H1 (cell line): ENCODE results near the gene AQP2.

Experiments
- ASH2L ChIP-seq: fragments of 200-600, 300-600 bp; sonication (generic); IDR thresholded peaks from one replicate; pipeline ENCODE4 v1.7.1; 2017; ENCODE audit warnings: low read length
- HDAC6 ChIP-seq: IDR thresholded peaks from one replicate; pipeline ENCODE4 v1.7.1; 2012; ENCODE audit warnings: low read depth, mild to moderate bottlenecking, inconsistent platforms, low read length, moderate library complexity
- POLR2A ChIP-seq, 2 experiments: IDR thresholded peaks; 1 replicate in 1 of 2; 2 replicates in 1 of 2; pipeline ENCODE4 v1.6.1; 2011; ENCODE audit warnings: low read depth in 2 of 2, low read length in 2 of 2, mild to moderate bottlenecking in 2 of 2; ENCODE audit errors: control extremely low read depth in 1 of 2
- POLR2AphosphoS5 ChIP-seq: IDR thresholded peaks from 2 replicates; pipeline ENCODE4 v1.6.1; 2011; ENCODE audit warnings: low read depth, low read length
- RAD21 ChIP-seq, 2 experiments: IDR thresholded peaks in 1 of 2; conservative IDR thresholded peaks in 1 of 2; 2 replicates each; pipeline ENCODE4 v1.6.1; 2011; ENCODE audit warnings: low read depth in 2 of 2, low read length in 2 of 2, improper control_type of control experiment in 1 of 2, inconsistent platforms in 1 of 2, mild to moderate bottlenecking in 1 of 2, moderate library complexity in 1 of 2
- SIRT6 ChIP-seq: IDR thresholded peaks from one replicate; pipeline ENCODE4 v1.7.1; 2012; ENCODE audit warnings: low read length, inconsistent platforms
- YY1 ChIP-seq: IDR thresholded peaks from 2 replicates; pipeline ENCODE4 v1.6.1; 2011; ENCODE audit warnings: low read depth, mild to moderate bottlenecking, low read length
- TF ChIP-seq, protein P1 (sequence below), 3 experiments: IDR thresholded peaks; 1 replicate in 2 of 3; 2 replicates in 1 of 3; pipeline versions ENCODE4 v1.5.1 to v1.6.1; 2011; ENCODE audit warnings: low read length in 3 of 3, mild to moderate bottlenecking in 3 of 3, inconsistent platforms in 2 of 3, low read depth in 1 of 3, moderate library complexity in 1 of 3; ENCODE audit not compliant: insufficient read depth in 1 of 3; ENCODE audit errors: control extremely low read depth in 1 of 3
- TF ChIP-seq, protein P2 (sequence below): IDR thresholded peaks from 2 replicates; pipeline ENCODE4 v1.6.1; 2012; ENCODE audit warnings: low read length, inconsistent platforms

DNA sequence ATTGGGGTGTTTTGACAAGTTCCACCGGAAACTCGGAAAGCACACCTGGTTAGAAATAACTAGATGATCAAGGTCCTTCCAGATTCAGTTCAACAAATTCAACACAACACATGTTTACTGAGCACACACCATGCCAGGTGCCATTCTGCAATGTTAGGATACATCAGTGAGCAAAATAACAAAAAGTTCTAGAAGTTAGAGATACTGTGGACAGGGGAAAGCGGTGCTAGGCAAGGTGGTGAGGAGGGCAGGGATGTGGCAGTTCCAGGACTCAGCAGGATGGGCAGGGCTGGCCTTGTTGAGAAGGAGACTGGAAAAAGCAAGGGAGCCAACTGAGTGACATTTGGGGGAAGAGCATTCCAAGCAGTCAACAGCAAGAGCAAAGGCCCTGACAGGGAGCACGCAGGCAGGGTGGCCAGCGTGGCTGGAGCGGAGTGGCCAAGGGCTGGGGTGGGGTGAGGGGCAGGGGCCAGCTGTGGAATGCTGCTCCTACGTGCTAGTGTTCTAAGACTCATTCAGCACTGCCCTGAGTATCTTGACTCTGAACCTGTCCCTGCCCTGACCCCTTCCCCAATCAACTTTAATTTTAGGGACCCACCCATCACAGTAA, 27.4 kb upstream of the AQP2 start:
- TF ChIP-seq, protein P1, sequence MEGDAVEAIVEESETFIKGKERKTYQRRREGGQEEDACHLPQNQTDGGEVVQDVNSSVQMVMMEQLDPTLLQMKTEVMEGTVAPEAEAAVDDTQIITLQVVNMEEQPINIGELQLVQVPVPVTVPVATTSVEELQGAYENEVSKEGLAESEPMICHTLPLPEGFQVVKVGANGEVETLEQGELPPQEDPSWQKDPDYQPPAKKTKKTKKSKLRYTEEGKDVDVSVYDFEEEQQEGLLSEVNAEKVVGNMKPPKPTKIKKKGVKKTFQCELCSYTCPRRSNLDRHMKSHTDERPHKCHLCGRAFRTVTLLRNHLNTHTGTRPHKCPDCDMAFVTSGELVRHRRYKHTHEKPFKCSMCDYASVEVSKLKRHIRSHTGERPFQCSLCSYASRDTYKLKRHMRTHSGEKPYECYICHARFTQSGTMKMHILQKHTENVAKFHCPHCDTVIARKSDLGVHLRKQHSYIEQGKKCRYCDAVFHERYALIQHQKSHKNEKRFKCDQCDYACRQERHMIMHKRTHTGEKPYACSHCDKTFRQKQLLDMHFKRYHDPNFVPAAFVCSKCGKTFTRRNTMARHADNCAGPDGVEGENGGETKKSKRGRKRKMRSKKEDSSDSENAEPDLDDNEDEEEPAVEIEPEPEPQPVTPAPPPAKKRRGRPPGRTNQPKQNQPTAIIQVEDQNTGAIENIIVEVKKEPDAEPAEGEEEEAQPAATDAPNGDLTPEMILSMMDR (IDR thresholded peaks at IDR 0.05; ENCODE audit: control extremely low read depth in 1 of 3, insufficient read depth in 1 of 3, low read depth in 1 of 3, low read length in 3 of 3), result no peak
- TF ChIP-seq RAD21 (IDR thresholded peaks at IDR 0.05 in 1 of 2, conservative IDR thresholded peaks at IDR 0.05 in 1 of 2; ENCODE audit: low read depth in 2 of 2, low read length in 2 of 2) (no peak), HDAC6 (no peak), SIRT6 (no peak), YY1 (no peak), POLR2A (IDR thresholded peaks at IDR 0.05; ENCODE audit: control extremely low read depth in 1 of 2, low read depth in 2 of 2, low read length in 2 of 2) (no peak), ASH2L (no peak), POLR2AphosphoS5 (no peak)
- TF ChIP-seq, protein P2, sequence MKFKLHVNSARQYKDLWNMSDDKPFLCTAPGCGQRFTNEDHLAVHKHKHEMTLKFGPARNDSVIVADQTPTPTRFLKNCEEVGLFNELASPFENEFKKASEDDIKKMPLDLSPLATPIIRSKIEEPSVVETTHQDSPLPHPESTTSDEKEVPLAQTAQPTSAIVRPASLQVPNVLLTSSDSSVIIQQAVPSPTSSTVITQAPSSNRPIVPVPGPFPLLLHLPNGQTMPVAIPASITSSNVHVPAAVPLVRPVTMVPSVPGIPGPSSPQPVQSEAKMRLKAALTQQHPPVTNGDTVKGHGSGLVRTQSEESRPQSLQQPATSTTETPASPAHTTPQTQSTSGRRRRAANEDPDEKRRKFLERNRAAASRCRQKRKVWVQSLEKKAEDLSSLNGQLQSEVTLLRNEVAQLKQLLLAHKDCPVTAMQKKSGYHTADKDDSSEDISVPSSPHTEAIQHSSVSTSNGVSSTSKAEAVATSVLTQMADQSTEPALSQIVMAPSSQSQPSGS, result no peak
